Measurements from ENCODE around the gene KIF18B. TPM values are rescaled to one million over a fixed set of nuclear protein-coding genes. Genes with fewer than 3 reads are reported as not detected.

KIF18B gene
- total RNA-seq, 4 donors from 2014 or later, result 0.82 to 7.6 (median 3.7) TPM

DNA sequence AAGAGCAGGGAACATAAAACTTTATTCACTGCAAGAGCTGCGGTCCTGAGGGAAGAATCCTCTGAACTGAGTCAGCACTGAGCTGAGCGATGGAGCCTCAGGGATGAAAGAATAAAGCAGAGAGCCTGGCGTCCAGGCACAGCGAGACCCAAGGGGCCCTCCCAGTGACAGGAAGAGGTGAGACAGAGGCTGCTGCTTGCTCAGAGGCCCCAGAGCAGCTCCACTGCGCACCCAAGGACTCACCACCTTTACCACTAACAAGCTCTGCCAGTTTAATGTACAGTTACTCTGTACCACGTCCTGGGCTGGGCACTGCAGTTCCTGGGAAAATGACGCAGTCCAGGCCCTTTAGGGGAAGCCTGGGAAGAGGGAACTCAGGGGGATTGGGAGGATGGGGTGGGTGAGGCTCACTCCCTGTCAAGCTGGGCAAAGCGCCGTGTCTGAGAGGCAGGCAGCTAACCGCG, 37.9 kb downstream of the KIF18B start:
- Histone ChIP-seq H3K27ac (no peak overlapping the region), H3K36me3 (no peaks in the 10 kb centered on the region), H3K4me1 (peaks cover 9 to 22% (median 16%) of the 10 kb centered on the region in 4 donors), H3K27me3 (peaks cover 21% of the 10 kb centered on the region), H3K4me3 (no peak overlapping the region), H3K9me3 (no peaks in the 10 kb centered on the region)
- WGBS, 2 donors (ENCODE audit: low coverage in 1 of 2), result 40 to 77% methylated on average over 1 to 10 of the region's 11 CpGs
- in situ Hi-C loops (cut with MboI; ENCODE audit: low pct_ligation_motif_present in 1 of 4, low pct_unique_long_range_greater_than_20kb in 1 of 4, low sequenced_read_pairs in 3 of 4), result loop anchor here in 2 of 4 donors (10.0 kb wide), 2 partner anchors 185 to 195 kb away; no protein-coding TSS in a partner anchor
- DNase-seq, result no peak
- TF ChIP-seq POLR2A (IDR thresholded peaks at IDR 0.05) (no peak), POLR2AphosphoS5 (IDR thresholded peaks at IDR 0.05) (no peak), EP300 (IDR thresholded peaks at IDR 0.05; ENCODE audit: low read depth) (no peak)
- TF ChIP-seq, protein P1, sequence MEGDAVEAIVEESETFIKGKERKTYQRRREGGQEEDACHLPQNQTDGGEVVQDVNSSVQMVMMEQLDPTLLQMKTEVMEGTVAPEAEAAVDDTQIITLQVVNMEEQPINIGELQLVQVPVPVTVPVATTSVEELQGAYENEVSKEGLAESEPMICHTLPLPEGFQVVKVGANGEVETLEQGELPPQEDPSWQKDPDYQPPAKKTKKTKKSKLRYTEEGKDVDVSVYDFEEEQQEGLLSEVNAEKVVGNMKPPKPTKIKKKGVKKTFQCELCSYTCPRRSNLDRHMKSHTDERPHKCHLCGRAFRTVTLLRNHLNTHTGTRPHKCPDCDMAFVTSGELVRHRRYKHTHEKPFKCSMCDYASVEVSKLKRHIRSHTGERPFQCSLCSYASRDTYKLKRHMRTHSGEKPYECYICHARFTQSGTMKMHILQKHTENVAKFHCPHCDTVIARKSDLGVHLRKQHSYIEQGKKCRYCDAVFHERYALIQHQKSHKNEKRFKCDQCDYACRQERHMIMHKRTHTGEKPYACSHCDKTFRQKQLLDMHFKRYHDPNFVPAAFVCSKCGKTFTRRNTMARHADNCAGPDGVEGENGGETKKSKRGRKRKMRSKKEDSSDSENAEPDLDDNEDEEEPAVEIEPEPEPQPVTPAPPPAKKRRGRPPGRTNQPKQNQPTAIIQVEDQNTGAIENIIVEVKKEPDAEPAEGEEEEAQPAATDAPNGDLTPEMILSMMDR (IDR thresholded peaks at IDR 0.05), result no peak
- intact Hi-C loops (cut with DNase I; ENCODE audit: low total_unique reads), result no loop called here

DNA sequence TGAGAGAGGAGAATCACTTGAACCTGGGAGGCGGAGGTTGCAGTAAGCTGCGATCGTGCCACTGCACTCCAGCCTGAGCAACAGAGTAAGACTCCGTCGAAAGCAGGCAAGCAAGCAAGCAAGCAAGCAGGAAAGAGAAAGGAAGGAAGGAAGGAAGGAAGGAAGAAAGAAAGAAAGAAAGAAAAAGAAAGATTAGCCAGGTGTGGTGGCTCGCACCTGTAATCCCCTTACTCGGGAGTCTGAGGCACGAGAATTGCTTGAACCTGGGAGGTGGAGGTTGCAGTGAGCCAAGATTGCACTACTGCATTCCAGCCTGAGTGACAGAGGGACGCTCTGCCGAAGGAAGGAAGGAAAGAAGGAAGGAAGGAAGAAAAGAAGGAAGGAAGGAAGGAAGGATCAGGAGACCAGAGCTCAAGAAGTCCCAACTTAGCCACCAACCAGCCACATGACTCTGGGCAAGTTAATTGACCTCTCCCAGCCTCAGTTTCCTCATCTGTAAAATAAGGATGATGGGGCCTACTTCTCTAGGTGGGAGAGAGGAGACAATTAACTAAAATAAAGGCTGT, 38.7 kb downstream of the KIF18B start:
- WGBS, 2 donors (ENCODE audit: low coverage in 1 of 2), result 83 to 97% methylated on average over 8 to 10 of the region's 10 CpGs
- intact Hi-C loops (cut with DNase I; ENCODE audit: low total_unique reads) (no loop called here), in situ Hi-C loops (cut with MboI; ENCODE audit: low pct_ligation_motif_present in 1 of 4, low pct_unique_long_range_greater_than_20kb in 1 of 4, low sequenced_read_pairs in 3 of 4) (no loop called here)
- no peak for TF ChIP-seq POLR2A (IDR thresholded peaks at IDR 0.05)
- TF ChIP-seq, protein P1 (IDR thresholded peaks at IDR 0.05), result no peak
- peaks cover 9 to 22% (median 16%) of the 10 kb centered on the region in 4 donors for H3K4me1 ChIP-seq
- no peak overlapping the region for H3K27ac ChIP-seq
- H3K27me3 ChIP-seq, result peaks cover 21% of the 10 kb centered on the region
- H3K36me3 ChIP-seq, result no peaks in the 10 kb centered on the region
- H3K4me3 ChIP-seq, result no peak overlapping the region
- no peak for DNase-seq
- no peaks in the 10 kb centered on the region for H3K9me3 ChIP-seq

DNA sequence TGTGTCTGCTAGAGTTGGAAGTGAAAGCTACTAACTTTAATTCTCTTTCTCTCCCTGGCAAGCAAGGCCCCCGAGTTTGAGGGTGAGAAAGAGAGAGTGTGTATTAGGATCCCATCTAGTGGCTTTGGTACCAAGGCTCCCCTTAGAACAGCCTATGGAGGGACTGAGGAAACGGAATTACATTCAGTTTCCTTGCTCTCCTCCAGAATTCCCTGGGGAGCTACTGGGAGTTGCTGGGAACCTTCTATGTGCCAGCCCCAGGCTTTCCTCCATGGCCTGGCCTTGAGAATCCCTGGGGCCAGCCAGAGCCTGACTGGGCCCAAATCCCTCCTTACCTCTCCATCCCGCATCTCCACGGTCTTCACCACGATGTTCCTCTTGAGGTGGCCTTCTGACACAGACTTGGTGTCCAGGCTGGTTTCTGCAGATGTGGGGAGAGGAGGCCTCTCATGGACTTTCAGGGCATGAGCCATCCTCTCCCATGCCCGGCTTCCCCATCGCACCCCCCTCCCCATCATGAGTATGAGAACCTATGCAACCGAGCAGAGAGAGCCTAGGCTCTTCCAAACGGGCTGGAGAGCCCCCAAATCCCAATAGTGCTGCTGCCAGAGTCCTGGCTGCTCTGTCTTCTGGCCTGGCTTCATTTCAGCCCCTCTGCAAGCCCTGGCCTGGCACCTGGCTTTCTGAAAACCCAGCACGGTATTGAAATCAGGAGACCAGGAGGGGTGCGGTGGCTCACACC, 39.7 kb downstream of the KIF18B start:
- Histone ChIP-seq H3K4me3 (no peak overlapping the region), H3K36me3 (no peaks in the 10 kb centered on the region), H3K27me3 (peaks cover 17% of the 10 kb centered on the region), H3K27ac (no peak overlapping the region), H3K9me3 (no peaks in the 10 kb centered on the region), H3K4me1 (peaks cover 9 to 22% (median 16%) of the 10 kb centered on the region in 4 donors)
- DNase-seq, result no peak
- TF ChIP-seq POLR2A (IDR thresholded peaks at IDR 0.05), result no peak
- TF ChIP-seq POLR2AphosphoS5 (IDR thresholded peaks at IDR 0.05), result no peak
- TF ChIP-seq, protein P1 (IDR thresholded peaks at IDR 0.05), result no peak
- TF ChIP-seq EP300 (IDR thresholded peaks at IDR 0.05; ENCODE audit: low read depth), result no peak
- in situ Hi-C loops (cut with MboI; ENCODE audit: low pct_ligation_motif_present in 1 of 4, low pct_unique_long_range_greater_than_20kb in 1 of 4, low sequenced_read_pairs in 3 of 4), result no loop called here
- intact Hi-C loops (cut with DNase I; ENCODE audit: low total_unique reads), result no loop called here
- 76% methylated on average over 11 of the region's 11 CpGs; no CpG with 5 or more reads in 1 of the 2 donors for WGBS, 2 donors (ENCODE audit: low coverage in 1 of 2)

DNA sequence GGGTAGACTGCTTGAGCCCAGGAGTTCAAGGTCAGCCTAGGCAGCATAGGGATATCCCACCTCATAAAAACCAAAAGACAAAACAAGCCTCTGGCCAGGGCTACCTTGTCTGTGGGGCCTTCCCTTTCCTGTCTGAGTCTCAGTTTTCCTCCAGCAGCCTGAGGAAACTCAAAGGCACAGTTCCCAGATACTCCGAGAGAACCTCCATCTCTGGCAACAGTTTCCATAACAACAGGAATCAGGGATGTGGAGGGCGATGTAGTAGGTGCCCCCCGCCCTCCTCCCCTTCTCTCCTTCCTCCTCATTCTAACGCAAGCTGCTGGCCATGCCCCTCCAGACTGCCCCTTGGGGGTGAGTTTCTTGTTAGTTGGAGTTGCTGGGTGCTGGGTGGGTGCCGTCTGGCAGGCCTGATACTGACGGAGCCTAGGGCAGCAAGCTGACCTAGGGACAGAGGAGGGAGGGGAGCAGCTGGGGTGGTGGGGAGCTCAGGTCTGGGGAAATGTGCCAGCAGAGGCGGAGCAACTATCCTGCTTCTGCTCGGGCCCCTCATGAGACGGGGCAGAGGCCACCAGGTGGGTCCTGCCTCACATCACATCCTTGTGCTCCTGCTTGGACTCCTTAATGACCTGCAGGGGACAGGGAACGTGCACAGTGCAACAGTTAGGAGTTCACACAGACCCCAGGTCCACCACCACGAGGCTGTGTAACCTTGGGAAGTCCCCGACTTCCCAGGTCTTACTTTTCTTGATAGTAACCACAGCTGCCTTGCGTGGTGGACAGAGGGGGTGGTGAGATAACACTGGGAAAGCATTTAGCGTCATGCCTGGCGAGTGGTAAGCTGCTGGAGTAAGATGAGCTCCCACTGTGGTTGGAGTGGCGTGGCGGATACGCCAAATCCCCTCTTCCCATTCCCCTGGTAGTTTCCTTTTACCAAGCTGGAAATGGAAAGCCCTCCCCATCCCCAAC, 40.5 kb downstream of the KIF18B start:
- no peak overlapping the region for H3K4me3 ChIP-seq
- peaks cover 9 to 22% (median 16%) of the 10 kb centered on the region in 4 donors for H3K4me1 ChIP-seq
- in situ Hi-C loops (cut with MboI; ENCODE audit: low pct_ligation_motif_present in 1 of 4, low pct_unique_long_range_greater_than_20kb in 1 of 4, low sequenced_read_pairs in 3 of 4) (no loop called here), intact Hi-C loops (cut with DNase I; ENCODE audit: low total_unique reads) (no loop called here)
- no peaks in the 10 kb centered on the region for H3K9me3 ChIP-seq
- no peak for DNase-seq
- TF ChIP-seq POLR2AphosphoS5 (IDR thresholded peaks at IDR 0.05) (no peak), POLR2A (IDR thresholded peaks at IDR 0.05) (no peak), EP300 (IDR thresholded peaks at IDR 0.05; ENCODE audit: low read depth) (no peak)
- TF ChIP-seq, protein P1 (IDR thresholded peaks at IDR 0.05), result no peak
- peaks cover 8% of the 10 kb centered on the region for H3K27me3 ChIP-seq
- 86% methylated on average over 18 of the region's 18 CpGs; no CpG with 5 or more reads in 1 of the 2 donors for WGBS, 2 donors (ENCODE audit: low coverage in 1 of 2)
- no peaks in the 10 kb centered on the region for H3K36me3 ChIP-seq
- H3K27ac ChIP-seq, result no peak overlapping the region
